Esophagus mucosa (tissue), 1 donor: Measurements from ENCODE around the gene DNMT3L. TPM values are rescaled to one million over a fixed set of nuclear protein-coding genes. Genes with fewer than 3 reads are reported as not detected.

Experiments used
- ATAC-seq: fragments of 200-7000 bp; cut with Tn5 transposase; one replicate; pipeline ENCODE4 v1.9.1; 2020
- total RNA-seq: library from RNA; stranded (reverse); gene quantifications from one replicate; pipeline ENCODE4 v1.2.4, GENCODE V29; 2023
- donor health status: DM: yes; HTN: yes; CAD: no.

DNMT3L gene
- total RNA-seq = not detected

- ATAC-seq = no peak
Measured at GRCh38 chr21:44261675-44262295, at the start of gene DNMT3L. Gene DNMT3L (minus strand): TSS chr21:44261897. CDS start chr21:44261259, 638 bp downstream.

- no peak for ATAC-seq
Measured at GRCh38 chr21:44310628-44311507, 49.2 kb upstream of the DNMT3L start.

- no peak for ATAC-seq
Measured at GRCh38 chr21:44306936-44307704, 45.4 kb upstream of the DNMT3L start.

- ATAC-seq = no peak
Measured at GRCh38 chr21:44305691-44306090, 44.0 kb upstream of the DNMT3L start.

GRCh38 chr21:44304877-44305293, 43.2 kb upstream of the DNMT3L start:
- peak; percentile 23 for ATAC-seq

- no peak for ATAC-seq
Measured at GRCh38 chr21:44304011-44304616, 42.4 kb upstream of the DNMT3L start.

- no peak for ATAC-seq
Measured at GRCh38 chr21:44303490-44303981, 41.8 kb upstream of the DNMT3L start.

- ATAC-seq = peak; percentile 7
Measured at GRCh38 chr21:44302573-44303401, 41.1 kb upstream of the DNMT3L start.

GRCh38 chr21:44301961-44302406, 40.3 kb upstream of the DNMT3L start:
- ATAC-seq = no peak

- no peak for ATAC-seq
Measured at GRCh38 chr21:44301141-44301540, 39.4 kb upstream of the DNMT3L start.

GRCh38 chr21:44300262-44300959, 38.7 kb upstream of the DNMT3L start:
- ATAC-seq = peak; percentile 47

- ATAC-seq = peak; percentile 47
Measured at GRCh38 chr21:44299458-44300261, 38.0 kb upstream of the DNMT3L start, which contains the start of gene PFKL. Gene PFKL (plus strand): TSS chr21:44300053. CDS start chr21:44300106, 53 bp downstream.

GRCh38 chr21:44299085-44299457, 37.4 kb upstream of the DNMT3L start:
- ATAC-seq = no peak

- ATAC-seq = no peak
Measured at GRCh38 chr21:44298301-44298700, 36.6 kb upstream of the DNMT3L start.

GRCh38 chr21:44297525-44298290, 36.0 kb upstream of the DNMT3L start:
- ATAC-seq = peak; percentile 47

GRCh38 chr21:44296916-44297315, 35.2 kb upstream of the DNMT3L start:
- no peak for ATAC-seq

GRCh38 chr21:44296103-44296519, 34.4 kb upstream of the DNMT3L start:
- ATAC-seq = no peak

- ATAC-seq = no peak
Measured at GRCh38 chr21:44295646-44296045, 33.9 kb upstream of the DNMT3L start.

GRCh38 chr21:44295163-44295573, 33.5 kb upstream of the DNMT3L start:
- ATAC-seq = no peak
